HepG2 (cell line): ENCODE results near the gene ARL11. TPM values are rescaled to one million over a fixed set of nuclear protein-coding genes. Genes with fewer than 3 reads are reported as not detected.

ENCODE experiments used
- ATAC-seq: fragments of 200-7000 bp; cut with Tn5 transposase; 3 replicates; pipeline ENCODE4 v1.9.1; 2020; ENCODE audit warnings: mild to moderate bottlenecking, moderate library complexity
- BruUV-seq: library from RNA; stranded (reverse); fragments of 400-500 nt; replicated peaks from 2 replicates; lab custom pipeline; 2021; lab: Mats Ljungman, UMichigan
- CTCF ChIA-PET: fragments of 300-600 bp; formaldehyde crosslinking; extraction: SDS; loops from one replicate; lab custom pipeline; 2021; ENCODE audit warnings: low total read pairs, inconsistent platforms, low intra/inter-chr PET ratio; lab: Yijun Ruan, JAX
- POLR2A ChIA-PET: fragments of 350-600 bp; sonication (Branson Sonifier 250); formaldehyde crosslinking; loops from one replicate; lab custom pipeline; 2020; ENCODE audit warnings: antibody characterized with exemption, inconsistent platforms; lab: Yijun Ruan, JAX
- DNase-seq: peaks from one replicate; pipeline ENCODE4 v3.0.0-alpha.2; 2015; ENCODE audit warnings: low spot score
- FAIRE-seq: peaks from 3 replicates; lab custom pipeline; 2011; peaks lifted over from hg19 to GRCh38; lab: Jason Lieb, UNC
- H2AFZ ChIP-seq: one replicate; pipeline ENCODE4 v1.6.1; 2011; ENCODE audit warnings: low read length, inconsistent platforms
- H3K27ac ChIP-seq: fragments of 300-600 bp; 3 replicates; pipeline ENCODE4 v1.8.0; 2011; ENCODE audit warnings: mixed run types, mild to moderate bottlenecking, mixed read lengths, low read length, inconsistent platforms; ENCODE audit not compliant: insufficient read depth; ENCODE audit errors: extremely low read length
- H3K27me3 ChIP-seq, 2 experiments: fragments of 200-600 bp in 1 of 2; 2 replicates in 1 of 2; 3 replicates in 1 of 2; pipeline versions ENCODE4 v1.6.0 to v1.8.0; 2011; ENCODE audit warnings: low read length in 2 of 2, mild to moderate bottlenecking in 2 of 2, moderate library complexity in 2 of 2, inconsistent platforms in 1 of 2; ENCODE audit not compliant: insufficient read depth in 2 of 2, control insufficient read depth in 1 of 2
- H3K36me3 ChIP-seq, 2 experiments: fragments of 200-600 bp in 1 of 2; replicated peaks in 1 of 2; 2 replicates in 1 of 2; 3 replicates in 1 of 2; pipeline versions ENCODE4 v1.5.1 to v1.8.0; 2011; ENCODE audit warnings: low read length in 2 of 2, inconsistent platforms in 1 of 2; ENCODE audit not compliant: insufficient read depth in 2 of 2, control insufficient read depth in 1 of 2
- H3K4me1 ChIP-seq: 2 replicates; pipeline ENCODE4 v1.5.1; 2012; ENCODE audit warnings: low read length, inconsistent platforms; ENCODE audit not compliant: insufficient read depth
- H3K4me2 ChIP-seq: 2 replicates; pipeline ENCODE4 v1.6.0; 2011; ENCODE audit warnings: low read depth, low read length, inconsistent platforms
- H3K4me3 ChIP-seq, 3 experiments: fragments of 200-600 bp in 1 of 3; sonication (generic), shearing (Covaris generic) in 1 of 3; replicated peaks in 1 of 3; 2 replicates each; pipeline ENCODE4 v1.5.1; 2011 to 2016; ENCODE audit warnings: low read length in 3 of 3, inconsistent platforms in 2 of 3, low read depth in 2 of 3, mild to moderate bottlenecking in 2 of 3, control low read depth in 1 of 3, mixed read lengths in 1 of 3; ENCODE audit not compliant: insufficient read depth in 1 of 3
- H3K79me2 ChIP-seq: one replicate; pipeline ENCODE4 v1.6.1; 2011; ENCODE audit warnings: low read length, inconsistent platforms; ENCODE audit not compliant: insufficient read depth
- H3K9ac ChIP-seq: 2 replicates; pipeline ENCODE4 v1.6.0; 2011; ENCODE audit warnings: mild to moderate bottlenecking, low read depth, low read length, inconsistent platforms; ENCODE audit not compliant: insufficient read depth
- H3K9me3 ChIP-seq: 2 replicates; pipeline ENCODE4 v1.5.1; 2012; ENCODE audit warnings: mild to moderate bottlenecking, low read length
- H4K20me1 ChIP-seq: 2 replicates; pipeline ENCODE4 v1.6.0; 2011; ENCODE audit warnings: inconsistent platforms, mild to moderate bottlenecking, low read length, moderate library complexity; ENCODE audit not compliant: insufficient read depth
- ARID5B ChIP-seq: IDR thresholded peaks from 2 replicates; pipeline ENCODE4 v1.4.0; 2020; ENCODE audit warnings: mild to moderate bottlenecking, missing genetic modification reagents
- ATF2 ChIP-seq: sonication (generic); formaldehyde crosslinking; IDR thresholded peaks from 2 replicates; pipeline ENCODE4 v1.4.0; 2020; ENCODE audit warnings: missing genetic modification reagents
- CENPX ChIP-seq: sonication (generic); formaldehyde crosslinking; IDR thresholded peaks from 2 replicates; pipeline ENCODE4 v1.9.0; 2021; ENCODE audit warnings: mild to moderate bottlenecking, missing genetic modification reagents, moderate library complexity
- HNRNPK ChIP-seq: fragments of 200-400 bp; formaldehyde crosslinking; IDR thresholded peaks from 2 replicates; pipeline ENCODE4 v1.6.1; 2018; ENCODE audit warnings: low read length, low read depth, moderate library complexity, mild to moderate bottlenecking; ENCODE audit not compliant: poor library complexity, severe bottlenecking
- JUND ChIP-seq: sonication (generic); formaldehyde crosslinking; IDR thresholded peaks from 2 replicates; pipeline ENCODE4 v1.8.0; 2022; ENCODE audit warnings: mild to moderate bottlenecking, missing genetic modification reagents
- KAT8 ChIP-seq: IDR thresholded peaks from 2 replicates; pipeline ENCODE4 v1.6.1; 2016; ENCODE audit warnings: missing genetic modification reagents, missing compliant biosample characterization
- RBFOX2 ChIP-seq: fragments of 200-400 bp; formaldehyde crosslinking; IDR thresholded peaks from 2 replicates; pipeline ENCODE4 v1.6.1; 2017; ENCODE audit warnings: low read depth, mild to moderate bottlenecking, low read length
- SIN3B ChIP-seq: fragments of 150-350 bp; IDR thresholded peaks from 2 replicates; pipeline ENCODE4 v1.6.1; 2014; ENCODE audit warnings: low read length
- WIZ ChIP-seq: sonication (generic); formaldehyde crosslinking; IDR thresholded peaks from 2 replicates; pipeline ENCODE4 v1.5.1; 2020; ENCODE audit warnings: mild to moderate bottlenecking, missing genetic modification reagents
- YEATS2 ChIP-seq: sonication (generic); formaldehyde crosslinking; IDR thresholded peaks from 2 replicates; pipeline ENCODE4 v1.4.0; 2020; ENCODE audit warnings: missing genetic modification reagents, borderline replicate concordance
- ZBTB14 ChIP-seq: sonication (generic); formaldehyde crosslinking; IDR thresholded peaks from 2 replicates; pipeline ENCODE4 v1.4.0; 2020; ENCODE audit warnings: missing genetic modification reagents
- ZFP36L2 ChIP-seq: sonication (generic); formaldehyde crosslinking; IDR thresholded peaks from 2 replicates; pipeline ENCODE4 v1.4.0; 2020; ENCODE audit warnings: missing genetic modification reagents
- ZKSCAN8 ChIP-seq: IDR thresholded peaks from 2 replicates; pipeline ENCODE4 v1.6.1; 2016; ENCODE audit warnings: borderline replicate concordance, missing genetic modification reagents, missing compliant biosample characterization
- ZNF275 ChIP-seq: sonication (generic); formaldehyde crosslinking; IDR thresholded peaks from 2 replicates; pipeline ENCODE4 v1.8.0; 2022; ENCODE audit warnings: missing genetic modification reagents, mild to moderate bottlenecking, inconsistent platforms, borderline replicate concordance
- ZNF329 ChIP-seq: sonication (generic); formaldehyde crosslinking; IDR thresholded peaks from 2 replicates; pipeline ENCODE4 v1.9.0; 2021; ENCODE audit warnings: low read depth, mild to moderate bottlenecking, missing genetic modification reagents
- ZNF451 ChIP-seq: sonication (generic); formaldehyde crosslinking; IDR thresholded peaks from 2 replicates; pipeline ENCODE4 v1.5.0; 2020; ENCODE audit warnings: mild to moderate bottlenecking, missing genetic modification reagents
- ZNF629 ChIP-seq: sonication (generic); formaldehyde crosslinking; conservative IDR thresholded peaks from 2 replicates; pipeline ENCODE4 v1.5.0; 2020; ENCODE audit warnings: missing genetic modification reagents
- WGBS: methylation state at CpG from one replicate; pipeline ENCODE4 v1.1.6; 2017; ENCODE audit warnings: low lambda C conversion rate; 5-methylcytosine and 5-hydroxymethylcytosine counted together
- in situ Hi-C: cut with HindIII; loops from 2 replicates; pipeline ENCODE4 v1.10.0; 2017; ENCODE audit warnings: low pct_unique_long_range_greater_than_20kb; ENCODE audit not compliant: extremely low pct_ligation_motif_present
- intact Hi-C: fragments of 100-400 bp; cut with micrococcal nuclease; formaldehyde crosslinking; loops from one replicate; pipeline ENCODE4 v1.10.0; 2022; ENCODE audit not compliant: unreplicated experiment
- polyA plus RNA-seq, 8 experiments: library from polyadenylated mRNA; depleted of rRNA in 3 of 8; stranded (reverse) in 7 of 8; unstranded in 1 of 8; fragments of >200 nt; fragmentation: Illumina TruSeq in 4 of 8; extraction: Trizol in 4 of 8; gene quantifications; 2 replicates each; pipeline versions ENCODE4 v1.2.1 to v1.2.3, GENCODE V29; 2011 to 2016; ENCODE audit warnings: low read depth in 4 of 8, missing spikeins in 1 of 8, mixed read lengths in 1 of 8; ENCODE audit not compliant: insufficient read depth in 1 of 8
- total RNA-seq, 5 experiments: library from RNA; depleted of rRNA; stranded (reverse); fragments of >200 nt; fragmentation: Illumina TruSeq; extraction: Trizol; gene quantifications; 2 replicates each; pipeline ENCODE4 v1.2.3, GENCODE V29; 2016; ENCODE audit warnings: low read depth in 1 of 5

The ARL11 gene
- total and polyA plus RNA-seq, 2 of the 13 experiments (the other 11 are each of a cell fraction or from before 2014, with no cell fraction given): 0.04 to 0.22 TPM

- H3K9me3 ChIP-seq: no peaks in the 10 kb centered on the region
- no peaks in the 10 kb centered on the region for H4K20me1 ChIP-seq
- 70% methylated on average over 3 of the region's 3 CpGs for WGBS
- H3K4me1 ChIP-seq: no peaks in the 10 kb centered on the region
- POLR2A ChIA-PET: no interaction called here
- H3K27me3 ChIP-seq: no peaks in the 10 kb centered on the region
- ATAC-seq: no peak
- H3K9ac ChIP-seq: no peak overlapping the region
- no peak overlapping the region for H3K4me3 ChIP-seq
- intact Hi-C loops (no loop called here), in situ Hi-C loops (no loop called here)
- no peak overlapping the region for H3K27ac ChIP-seq
- no TSS peak for BruUV-seq
- no peaks in the 10 kb centered on the region for H3K36me3 ChIP-seq
- H3K79me2 ChIP-seq: no peaks in the 10 kb centered on the region
- no peak for FAIRE-seq
- H3K4me2 ChIP-seq: no peak overlapping the region
- no peak overlapping the region for H2AFZ ChIP-seq
- CTCF ChIA-PET: no interaction called here
- DNase-seq: no peak
- TF ChIP-seq KAT8 (CRISPR knock-in tag) (no peak), ATF2 (no peak), JUND (CRISPR knock-in tag) (no peak), WIZ (CRISPR knock-in tag) (no peak), ZNF629 (no peak), ZNF275 (CRISPR knock-in tag) (no peak), CENPX (CRISPR knock-in tag) (no peak), YEATS2 (no peak), ARID5B (no peak), RBFOX2 (no peak), ZFP36L2 (CRISPR knock-in tag) (no peak), ZNF329 (CRISPR knock-in tag) (no peak), ZKSCAN8 (CRISPR knock-in tag) (no peak), SIN3B (no peak), ZNF451 (CRISPR knock-in tag) (no peak), HNRNPK (no peak), ZBTB14 (CRISPR knock-in tag) (no peak)
Measured at GRCh38 chr13:49616676-49617065, 11.6 kb upstream of the ARL11 start.
